GM18520 (cell line): ENCODE data around the gene TBC1D10A.

Experiments used
- ATAC-seq: cut with Tn5 transposase; IDR thresholded peaks from one replicate; pipeline ENCODE4 v1.9.1; 2021; ENCODE audit not compliant: unreplicated experiment

Gene TBC1D10A

GRCh38 chr22:30286813-30287647, 39.7 kb downstream of the TBC1D10A start:
- no peak for ATAC-seq

DNA sequence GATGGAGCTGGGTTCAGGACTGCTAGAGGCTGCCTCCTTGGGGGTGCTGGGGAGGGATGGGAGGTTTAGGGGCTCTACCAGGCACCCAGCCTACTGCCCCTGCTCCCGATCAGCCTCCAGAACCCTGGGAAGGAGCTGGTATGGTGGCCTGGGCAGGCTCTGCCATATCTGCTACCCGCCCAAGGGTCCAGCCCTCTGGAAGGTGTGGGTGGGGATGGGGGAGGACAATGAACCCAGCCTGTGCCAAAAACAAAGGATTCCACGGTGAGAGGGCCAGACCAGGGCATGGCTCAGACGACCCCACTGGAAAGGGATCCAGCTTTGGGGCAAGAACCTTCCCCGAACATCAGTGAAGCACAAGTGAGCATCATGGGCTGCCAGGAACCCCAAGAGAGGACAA, 40.4 kb downstream of the TBC1D10A start:
- no peak for ATAC-seq

DNA sequence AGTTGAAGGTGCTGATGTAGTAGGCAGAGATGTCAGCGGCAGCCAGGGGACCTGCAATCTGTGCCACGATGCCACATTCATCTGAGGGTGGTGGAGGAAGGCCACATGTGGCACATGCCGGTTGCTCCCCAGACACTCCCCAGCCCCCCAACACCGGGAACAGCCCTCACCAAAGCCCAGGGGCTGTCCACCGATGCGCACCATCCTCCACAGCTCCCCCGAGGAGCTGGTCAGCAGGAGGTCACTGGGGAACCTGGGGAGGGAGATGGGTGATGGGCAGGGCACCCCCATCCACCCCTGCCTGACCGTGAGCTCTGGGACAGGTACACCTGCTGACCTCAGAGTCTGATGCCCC, 40.9 kb downstream of the TBC1D10A start:
- ATAC-seq: no peak

DNA sequence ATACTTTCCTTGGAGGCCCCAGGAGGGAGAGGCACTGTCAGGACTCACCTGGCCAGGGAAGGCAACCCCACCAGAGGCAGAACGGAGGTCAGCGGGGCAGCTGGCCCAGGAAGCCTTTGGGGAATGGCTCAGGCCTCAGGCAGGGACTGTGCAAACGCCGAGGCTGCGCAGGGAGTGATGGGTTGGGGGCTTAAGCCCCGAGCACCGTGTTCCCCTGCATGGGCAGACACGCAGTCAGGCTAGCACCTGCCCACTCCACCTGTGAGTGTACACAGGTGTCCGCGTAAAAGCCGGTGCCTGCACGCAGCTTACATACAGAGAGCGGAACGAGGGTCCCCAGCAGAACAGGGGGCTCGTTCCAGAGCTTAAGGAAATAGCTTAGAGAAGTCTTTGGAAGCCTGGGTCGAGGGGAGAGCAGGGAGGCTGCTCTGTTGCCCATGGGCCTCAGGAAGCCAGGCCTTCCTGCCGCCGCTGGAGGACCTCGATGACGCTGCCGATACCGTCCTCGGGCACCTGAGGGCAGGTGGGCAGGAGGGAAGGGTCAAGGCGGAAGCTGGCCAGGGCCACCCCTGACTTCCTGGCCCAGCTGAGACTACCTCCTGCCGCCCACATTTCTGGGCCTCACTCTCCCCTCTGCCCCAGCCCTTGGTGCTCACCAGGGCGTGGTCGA, 41.4 kb downstream of the TBC1D10A start:
- ATAC-seq: no peak

GRCh38 chr22:30284666-30285065, 42.1 kb downstream of the TBC1D10A start:
- no peak for ATAC-seq

- ATAC-seq: no peak
These were observed 42.6 kb downstream of the TBC1D10A start for GRCh38 chr22:30284172-30284571.

GRCh38 chr22:30283342-30283741, 43.4 kb downstream of the TBC1D10A start:
- no peak for ATAC-seq

GRCh38 chr22:30282616-30283046, 44.1 kb downstream of the TBC1D10A start:
- no peak for ATAC-seq

- ATAC-seq: no peak
These were observed 46.2 kb downstream of the TBC1D10A start for GRCh38 chr22:30280505-30280904.

DNA sequence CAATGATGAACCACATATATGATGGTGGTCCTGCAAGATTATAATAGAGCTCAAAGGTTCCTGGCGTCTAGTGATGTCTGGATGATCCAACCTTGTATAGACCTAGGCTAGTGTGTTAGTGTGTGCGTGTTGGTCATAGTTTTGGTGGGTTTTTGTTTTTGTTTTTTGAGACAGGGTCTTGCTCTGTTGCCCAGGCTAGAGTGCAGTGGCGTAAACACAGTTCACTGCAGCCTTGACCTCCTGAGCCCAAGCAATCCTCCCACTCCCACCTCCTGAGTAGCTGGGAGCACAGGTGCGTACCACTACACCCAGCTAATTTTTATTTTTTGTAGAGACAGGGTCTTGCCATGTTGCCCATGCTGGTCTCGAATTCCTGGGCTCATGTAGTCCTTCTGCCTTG, 46.8 kb downstream of the TBC1D10A start:
- no peak for ATAC-seq

DNA sequence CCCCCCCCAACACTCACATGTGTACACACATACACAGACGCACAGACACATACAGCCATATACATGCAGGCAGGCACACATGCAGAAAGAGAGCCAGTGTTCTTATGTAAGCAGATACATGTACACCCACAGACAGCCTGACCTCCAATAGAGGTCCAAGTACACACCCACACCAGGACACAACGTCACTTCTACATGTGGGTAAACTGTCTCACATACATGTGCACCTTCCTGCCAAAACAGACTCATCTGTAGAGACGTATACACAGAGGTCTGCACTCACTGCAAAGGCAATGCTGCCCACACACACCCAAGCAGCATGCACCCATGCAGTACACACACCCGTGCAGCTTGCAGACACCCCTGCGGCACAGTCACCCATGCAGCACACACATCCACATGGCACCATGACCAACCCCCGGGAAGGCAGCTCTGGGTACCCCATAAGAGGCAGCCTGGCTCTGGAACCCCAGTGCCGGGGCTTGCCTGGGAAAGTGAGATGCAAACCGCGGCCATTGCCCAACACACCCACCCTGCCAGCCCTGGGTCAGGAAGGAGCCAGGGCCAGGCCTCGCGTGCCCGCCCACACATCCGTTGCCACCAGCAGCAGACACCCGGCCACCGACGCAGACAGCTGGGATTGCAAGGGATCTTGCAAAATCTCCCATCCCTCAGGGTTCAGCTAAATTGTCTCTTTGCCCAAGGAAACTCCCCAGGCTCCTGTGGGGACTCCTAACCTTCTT, 47.5 kb downstream of the TBC1D10A start:
- no peak for ATAC-seq

DNA sequence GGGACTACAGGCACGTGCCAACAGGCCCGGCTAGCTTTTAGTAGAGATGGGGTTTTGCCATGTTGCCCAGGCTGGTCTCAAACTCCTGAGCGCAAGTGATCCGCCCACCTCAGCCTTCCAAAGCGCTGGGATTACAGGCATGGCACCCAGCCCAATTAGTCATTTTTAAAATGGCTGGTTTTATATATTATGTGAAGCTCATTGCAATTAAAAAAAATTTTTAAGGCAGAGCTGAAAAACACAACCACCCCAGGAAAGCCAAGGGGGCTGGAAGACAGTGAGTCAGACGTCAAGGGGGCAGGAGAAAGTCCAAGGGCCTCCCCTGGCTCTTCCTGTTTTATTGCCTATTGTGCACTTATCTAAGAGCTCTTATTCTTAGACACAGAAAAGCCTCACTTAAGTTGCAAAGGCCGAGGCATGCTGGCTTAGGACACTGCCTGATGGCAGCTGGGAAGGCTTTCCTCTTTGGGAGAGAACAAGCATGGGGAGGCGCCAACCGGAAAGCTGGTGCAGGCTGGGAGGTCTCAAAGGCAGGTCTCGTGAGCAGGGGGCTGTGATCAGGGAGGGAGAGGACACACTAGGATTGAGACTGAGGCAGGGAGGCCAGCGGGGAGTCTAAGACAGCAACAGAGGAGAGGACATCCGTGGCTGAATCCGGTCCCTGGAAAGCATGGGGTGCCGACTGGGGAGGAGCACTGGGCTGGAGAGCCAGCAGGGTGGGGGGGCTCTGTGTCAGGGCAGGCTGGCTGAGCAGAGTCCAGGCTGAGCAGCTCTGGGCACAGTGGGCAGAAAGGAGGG, 49.0 kb downstream of the TBC1D10A start:
- ATAC-seq: no peak

DNA sequence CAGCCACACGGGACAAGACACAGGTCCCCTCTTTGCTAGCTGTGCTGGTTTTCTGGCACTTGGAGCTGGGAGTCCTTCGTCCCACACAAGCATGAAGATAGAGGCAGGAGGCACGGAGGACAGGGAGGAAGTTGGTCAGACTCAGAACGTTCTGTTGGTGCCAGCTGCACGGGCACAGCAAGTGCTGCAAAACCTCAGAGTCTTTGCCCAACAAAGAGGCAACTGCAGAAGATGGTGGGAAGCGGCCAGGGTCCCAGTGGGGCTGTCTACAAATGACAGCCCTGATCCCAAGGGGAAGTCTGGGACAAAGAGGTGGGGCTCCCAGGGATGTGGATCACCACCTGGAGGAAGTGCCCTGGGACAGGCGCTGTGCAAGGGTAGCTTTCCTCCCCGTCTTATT, 50.7 kb downstream of the TBC1D10A start:
- ATAC-seq: no peak

DNA sequence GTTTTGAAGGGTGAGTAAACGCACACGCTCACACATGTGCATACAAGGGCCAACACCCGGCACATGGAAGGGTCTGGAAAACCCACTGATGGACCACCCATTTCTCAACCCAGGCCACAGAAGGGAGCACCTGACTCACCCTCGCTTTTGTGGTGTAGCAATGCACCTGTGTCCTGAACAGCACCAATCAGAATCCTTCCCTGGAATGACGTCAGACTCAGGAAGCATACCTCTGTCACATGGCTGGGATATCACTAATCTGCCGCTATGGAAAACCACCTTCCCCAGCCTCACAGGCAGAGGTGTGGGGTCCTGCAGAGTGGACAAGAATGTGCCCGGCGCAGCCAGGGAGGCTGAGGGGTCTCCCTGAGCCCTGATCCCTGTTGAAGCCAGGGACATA, 51.1 kb downstream of the TBC1D10A start:
- ATAC-seq: no peak

DNA sequence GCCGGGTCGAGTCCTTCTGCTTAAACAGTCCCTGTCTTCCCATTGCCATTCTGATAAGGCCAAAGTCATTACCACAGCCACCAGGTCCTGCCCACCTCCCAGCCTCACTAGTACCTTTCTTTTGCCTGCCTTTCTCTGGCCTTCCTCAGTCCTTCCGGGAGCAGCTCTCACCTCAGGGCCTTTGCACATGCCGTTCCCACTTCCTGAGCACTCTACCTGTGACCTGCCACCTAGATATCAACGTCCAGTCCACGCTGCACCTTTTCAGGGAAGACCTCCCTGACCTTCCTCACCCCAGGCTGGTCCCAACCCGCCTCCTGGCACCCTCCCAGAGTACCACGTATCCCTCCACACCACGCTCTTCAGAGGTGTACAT, 52.3 kb downstream of the TBC1D10A start:
- no peak for ATAC-seq

- no peak for ATAC-seq
These were observed 52.9 kb downstream of the TBC1D10A start for GRCh38 chr22:30273711-30274436.

GRCh38 chr22:30272781-30273601, 53.8 kb downstream of the TBC1D10A start:
- no peak for ATAC-seq

- no peak for ATAC-seq
These were observed 55.9 kb downstream of the TBC1D10A start for GRCh38 chr22:30270832-30271231.

GRCh38 chr22:30268331-30268730, 58.4 kb downstream of the TBC1D10A start:
- no peak for ATAC-seq
